Liver (tissue), 9 donors: ENCODE measurements around the gene ABCA13. TPM values are rescaled to one million over a fixed set of nuclear protein-coding genes. Genes with fewer than 3 reads are reported as not detected.

ENCODE experiments used
- DNase-seq: peaks from one replicate; pipeline ENCODE4 v3.0.0-alpha.2; 2017; ENCODE audit warnings: low spot score
- H3K27ac ChIP-seq, 2 donors: one replicate each; pipeline ENCODE4 v1.7.0; 2013; ENCODE audit warnings: inconsistent platforms in 2 of 2, low read length in 2 of 2, control low read depth in 1 of 2, low read depth in 1 of 2, mild to moderate bottlenecking in 1 of 2
- H3K27me3 ChIP-seq, 4 donors: one replicate each; pipeline versions ENCODE4 v1.6.1 to v1.7.0; 2013; ENCODE audit warnings: low read length in 3 of 4, inconsistent platforms in 1 of 4, mild to moderate bottlenecking in 1 of 4, moderate library complexity in 1 of 4; ENCODE audit not compliant: control insufficient read depth in 4 of 4, insufficient read depth in 4 of 4
- H3K36me3 ChIP-seq, 4 donors: one replicate each; pipeline versions ENCODE4 v1.6.1 to v1.7.0; 2013; ENCODE audit warnings: low read length in 3 of 4, mild to moderate bottlenecking in 3 of 4, low read depth in 1 of 4, moderate library complexity in 1 of 4; ENCODE audit not compliant: control insufficient read depth in 4 of 4, insufficient read depth in 3 of 4
- H3K4me1 ChIP-seq, 4 donors: one replicate each; pipeline versions ENCODE4 v1.6.1 to v1.7.0; 2013; ENCODE audit warnings: low read length in 3 of 4, mild to moderate bottlenecking in 3 of 4, moderate library complexity in 1 of 4; ENCODE audit not compliant: control insufficient read depth in 4 of 4, insufficient read depth in 4 of 4
- H3K4me3 ChIP-seq, 3 donors: one replicate each; pipeline versions ENCODE4 v1.6.1 to v1.7.0; 2013; ENCODE audit warnings: low read length in 3 of 3, control low read depth in 1 of 3, low read depth in 1 of 3, mild to moderate bottlenecking in 1 of 3
- H3K9ac ChIP-seq, 2 donors: one replicate each; pipeline ENCODE4 v1.7.0; 2013; ENCODE audit warnings: low read length in 2 of 2, mild to moderate bottlenecking in 2 of 2, moderate library complexity in 2 of 2, control low read depth in 1 of 2, low read depth in 1 of 2
- H3K9me3 ChIP-seq, 4 donors: one replicate each; pipeline versions ENCODE4 v1.6.1 to v1.7.0; 2013; ENCODE audit warnings: low read length in 3 of 4; ENCODE audit not compliant: control insufficient read depth in 4 of 4
- ATF3 ChIP-seq: IDR thresholded peaks from 2 replicates; pipeline ENCODE4 v1.6.1; 2016; ENCODE audit warnings: antibody characterized with exemption
- CTCF ChIP-seq: fragments of 150-350 bp; IDR thresholded peaks from 2 replicates; pipeline ENCODE4 v1.5.1; 2017; ENCODE audit warnings: improper control_type of control experiment, low read depth, low read length; ENCODE audit not compliant: missing input control
- EGR1 ChIP-seq, 2 donors: IDR thresholded peaks; 2 replicates each; pipeline ENCODE4 v1.6.1; 2016 to 2018; ENCODE audit warnings: antibody characterized with exemption in 2 of 2, low read depth in 2 of 2
- FOXA1 ChIP-seq: IDR thresholded peaks from 2 replicates; pipeline ENCODE4 v1.6.1; 2016; ENCODE audit warnings: antibody characterized with exemption
- FOXA2 ChIP-seq: IDR thresholded peaks from 2 replicates; pipeline ENCODE4 v1.6.1; 2016; ENCODE audit warnings: antibody characterized with exemption
- GABPA ChIP-seq, 2 donors: IDR thresholded peaks in 1 of 2; conservative IDR thresholded peaks in 1 of 2; 2 replicates each; pipeline ENCODE4 v1.6.1; 2016; ENCODE audit warnings: antibody characterized with exemption in 2 of 2, mild to moderate bottlenecking in 1 of 2, moderate library complexity in 1 of 2
- HNF4A ChIP-seq, 2 donors: conservative IDR thresholded peaks; 2 replicates each; pipeline ENCODE4 v1.6.1; 2016; ENCODE audit warnings: antibody characterized with exemption in 2 of 2, mild to moderate bottlenecking in 2 of 2
- HNF4G ChIP-seq: IDR thresholded peaks from 2 replicates; pipeline ENCODE4 v1.6.1; 2016; ENCODE audit warnings: antibody characterized with exemption
- JUND ChIP-seq, 2 donors: IDR thresholded peaks; 2 replicates each; pipeline ENCODE4 v1.6.1; 2016; ENCODE audit warnings: antibody characterized with exemption in 2 of 2
- NR2F2 ChIP-seq: IDR thresholded peaks from 2 replicates; pipeline ENCODE4 v1.6.1; 2016; ENCODE audit warnings: antibody characterized with exemption
- RAD21 ChIP-seq, 2 donors: IDR thresholded peaks; 2 replicates each; pipeline ENCODE4 v1.6.1; 2016; ENCODE audit warnings: antibody characterized with exemption in 2 of 2, mild to moderate bottlenecking in 2 of 2
- REST ChIP-seq: IDR thresholded peaks from 2 replicates; pipeline ENCODE4 v1.6.1; 2016; ENCODE audit warnings: antibody characterized with exemption, mild to moderate bottlenecking
- RXRA ChIP-seq, 2 donors: IDR thresholded peaks; 2 replicates each; pipeline ENCODE4 v1.6.1; 2017 to 2018; ENCODE audit warnings: antibody characterized with exemption in 2 of 2, mild to moderate bottlenecking in 1 of 2
- SP1 ChIP-seq: IDR thresholded peaks from 2 replicates; pipeline ENCODE4 v1.6.1; 2018; ENCODE audit warnings: antibody characterized with exemption, mild to moderate bottlenecking
- TAF1 ChIP-seq: conservative IDR thresholded peaks from 2 replicates; pipeline ENCODE4 v1.6.1; 2016; ENCODE audit warnings: antibody characterized with exemption, mild to moderate bottlenecking
- YY1 ChIP-seq: IDR thresholded peaks from 2 replicates; pipeline ENCODE4 v1.6.1; 2016; ENCODE audit warnings: antibody characterized with exemption, mild to moderate bottlenecking
- ZBTB33 ChIP-seq: IDR thresholded peaks from 2 replicates; pipeline ENCODE4 v1.6.1; 2016; ENCODE audit warnings: antibody characterized with exemption
- WGBS: extraction: QIAGEN DNeasy Blood & Tissue Kit; methylation state at CpG from one replicate; pipeline ENCODE4 v1.1.7; 2013; 5-methylcytosine and 5-hydroxymethylcytosine counted together
- polyA plus RNA-seq, 2 donors: library from polyadenylated mRNA; stranded (reverse) in 1 of 2; unstranded in 1 of 2; fragments of 200-250 nt in 1 of 2; fragments of >200 nt in 1 of 2; fragmentation: Nextera tagmentation in 1 of 2; extraction: Ambion mirVana in 1 of 2; gene quantifications; one replicate each; pipeline versions ENCODE4 v1.2.1 to v1.2.3, GENCODE V29; 2013 to 2015
- total RNA-seq, 2 donors: library from RNA; depleted of rRNA; stranded (reverse); fragments of >200 nt; gene quantifications; one replicate each; pipeline ENCODE4 v1.2.3, GENCODE V29; 2014
- donor health status: healthy.
- donor health status: healthy.
- donor health status: healthy.
- donor health status: healthy.
- donor health status: healthy.

Gene ABCA13
- total and polyA plus RNA-seq, 4 donors = 0.22 to 1.0 (median 0.66) TPM

GRCh38 chr7:48634116-48634632, 462.9 kb downstream of the ABCA13 start:
- Histone ChIP-seq H3K9me3 (no peaks in the 10 kb centered on the region), H3K4me3 (no peak overlapping the region), H3K27ac (no peak overlapping the region), H3K9ac (no peak overlapping the region), H3K36me3 (no peaks in the 10 kb centered on the region), H3K27me3 (no peaks in the 10 kb centered on the region), H3K4me1 (no peaks in the 10 kb centered on the region)
- TF ChIP-seq CTCF (no peak), TAF1 (no peak), ZBTB33 (no peak), YY1 (no peak), EGR1 (IDR thresholded peaks at IDR 0.05; ENCODE audit: low read depth in 2 of 2) (no peak), RAD21 (IDR thresholded peaks at IDR 0.05) (no peak), SP1 (no peak), HNF4A (conservative IDR thresholded peaks at IDR 0.05) (no peak), JUND (IDR thresholded peaks at IDR 0.05) (no peak), NR2F2 (no peak)
- DNase-seq = no peak
- 75% methylated on average over 2 of the region's 2 CpGs for WGBS

GRCh38 chr7:48635796-48636195, 464.5 kb downstream of the ABCA13 start:
- no peaks in the 10 kb centered on the region for H3K27me3 ChIP-seq
- no peak overlapping the region for H3K27ac ChIP-seq
- H3K9ac ChIP-seq = no peak overlapping the region
- no peaks in the 10 kb centered on the region for H3K36me3 ChIP-seq
- no peak overlapping the region for H3K4me3 ChIP-seq
- TF ChIP-seq SP1 (no peak), JUND (IDR thresholded peaks at IDR 0.05) (no peak), HNF4G (no peak), EGR1 (IDR thresholded peaks at IDR 0.05; ENCODE audit: low read depth in 2 of 2) (no peak), RXRA (IDR thresholded peaks at IDR 0.05) (no peak), GABPA (IDR thresholded peaks at IDR 0.05 in 1 of 2, conservative IDR thresholded peaks at IDR 0.05 in 1 of 2) (no peak), FOXA1 (no peak), HNF4A (conservative IDR thresholded peaks at IDR 0.05) (no peak), YY1 (no peak), RAD21 (IDR thresholded peaks at IDR 0.05) (no peak), FOXA2 (no peak), NR2F2 (no peak), REST (no peak), ATF3 (no peak), ZBTB33 (no peak), CTCF (no peak)
- 82% methylated on average over 1 of the region's 1 CpG for WGBS
- no peaks in the 10 kb centered on the region for H3K9me3 ChIP-seq
- no peaks in the 10 kb centered on the region for H3K4me1 ChIP-seq
- no peak for DNase-seq
